ENCODE data around the gene FNDC7.
"Not testable (repeated sequence)": the region's sequence is repeated elsewhere in the genome, so short reads cannot be mapped to it uniquely, and the experiment has no call there.

Gene FNDC7

GRCh38 chr1:108712606-108713150 is at the start of gene FNDC7:
FNDC7 (plus strand) TSS chr1:108712908; CDS start chr1:108712934, 26 bp downstream.
- DNase-seq = no peak

GRCh38 chr1:108663074-108663473 is 49.6 kb upstream of the FNDC7 start:
- no peak for DNase-seq

- DNase-seq = no peak
Observed at GRCh38 chr1:108664481-108664880, 48.2 kb upstream of the FNDC7 start.

GRCh38 chr1:108665067-108665466 is 47.6 kb upstream of the FNDC7 start:
- DNase-seq = no peak

- no peak for DNase-seq
Observed at GRCh38 chr1:108665771-108666170, 46.9 kb upstream of the FNDC7 start.

GRCh38 chr1:108667422-108667821 is 45.3 kb upstream of the FNDC7 start:
- DNase-seq = not testable (repeated sequence)

GRCh38 chr1:108668777-108669176 is 43.9 kb upstream of the FNDC7 start:
- DNase-seq = no peak

- DNase-seq = no peak
Observed at GRCh38 chr1:108669679-108670078, 43.0 kb upstream of the FNDC7 start.

GRCh38 chr1:108670131-108670773 is 42.5 kb upstream of the FNDC7 start:
- no peak for DNase-seq

- no peak for DNase-seq
Observed at GRCh38 chr1:108671143-108671542, 41.6 kb upstream of the FNDC7 start.

GRCh38 chr1:108678706-108679105 is 34.0 kb upstream of the FNDC7 start:
- no peak for DNase-seq

- no peak for DNase-seq
Observed at GRCh38 chr1:108679586-108680213, 33.0 kb upstream of the FNDC7 start.

GRCh38 chr1:108681701-108682100 is 31.0 kb upstream of the FNDC7 start:
- DNase-seq = not testable (repeated sequence)

- DNase-seq = no peak
Observed at GRCh38 chr1:108685529-108685928, 27.2 kb upstream of the FNDC7 start.

- no peak for DNase-seq
Observed at GRCh38 chr1:108686614-108687313, 25.9 kb upstream of the FNDC7 start.

- no peak for DNase-seq
Observed at GRCh38 chr1:108691128-108691941, 21.4 kb upstream of the FNDC7 start.

GRCh38 chr1:108691942-108692723 is 20.6 kb upstream of the FNDC7 start, which contains the start of gene PRPF38B:
PRPF38B (plus strand) TSS chr1:108692310; CDS start chr1:108692592, 282 bp downstream.
- DNase-seq = peak; percentile 97

GRCh38 chr1:108692724-108693655 is 19.7 kb upstream of the FNDC7 start:
- peak; percentile 51 for DNase-seq

GRCh38 chr1:108695535-108695934 is 17.2 kb upstream of the FNDC7 start:
- no peak for DNase-seq
